SK-N-SH treated with all-trans-retinoic acid at 6 μM for 48 hours (cell line): ENCODE data around the gene DYSF.

Source experiments
- PPARA ChIP-seq: fragments of 250-450 bp; sonication (Bioruptor Pico); IDR thresholded peaks from 2 replicates; pipeline ENCODE4 v1.5.0; 2020; ENCODE audit warnings: mild to moderate bottlenecking, borderline replicate concordance
- TCF4 ChIP-seq: fragments of 250-450 bp; sonication (Bioruptor Pico); IDR thresholded peaks from 2 replicates; pipeline ENCODE4 v1.8.0; 2021; ENCODE audit warnings: mild to moderate bottlenecking, moderate library complexity, borderline replicate concordance
- TSHZ2 ChIP-seq: fragments of 250-450 bp; sonication (Bioruptor Pico); IDR thresholded peaks from 2 replicates; pipeline ENCODE4 v1.5.0; 2020; ENCODE audit warnings: mild to moderate bottlenecking, moderate library complexity
- ZFP30 ChIP-seq: fragments of 450-650 bp; formaldehyde crosslinking; IDR thresholded peaks from 2 replicates; pipeline ENCODE4 v1.5.0; 2022; ENCODE audit warnings: mild to moderate bottlenecking, moderate library complexity
- ZNF70 ChIP-seq: fragments of 450-650 bp; formaldehyde crosslinking; IDR thresholded peaks from 2 replicates; pipeline ENCODE4 v1.5.0; 2020; ENCODE audit warnings: mild to moderate bottlenecking, moderate library complexity

GRCh38 chr2:71727562-71727961, 274.2 kb downstream of the DYSF start:
- TF ChIP-seq ZFP30: no peak
- TF ChIP-seq TCF4: no peak
- TF ChIP-seq ZNF70 (CRISPR knock-in tag): no peak
- TF ChIP-seq PPARA (CRISPR knock-in tag): no peak
- TF ChIP-seq TSHZ2 (CRISPR knock-in tag): no peak
